WTC11 (cell line): ENCODE measurements around the gene DNAH1. TPM values are rescaled to one million over a fixed set of nuclear protein-coding genes. Genes with fewer than 3 reads are reported as not detected.

Experiments used
- ATAC-seq: fragments of 200-7000 bp; cut with Tn5 transposase; 2 replicates; pipeline ENCODE4 v1.10.0; 2021; ENCODE audit warnings: mild to moderate bottlenecking, moderate library complexity
- CTCF ChIA-PET: fragments of 300-600 bp; sonication (Branson Sonifier 250); formaldehyde crosslinking; loops from one replicate; lab custom pipeline; 2021; ENCODE audit warnings: antibody characterized with exemption; lab: Charles Lee
- POLR2A ChIA-PET: fragments of 350-600 bp; sonication (Branson Sonifier 250); formaldehyde crosslinking; loops from one replicate; lab custom pipeline; 2021; ENCODE audit warnings: antibody characterized with exemption; lab: Charles Lee
- DNase-seq: peaks from one replicate; pipeline ENCODE4 v3.0.0; 2021; ENCODE audit warnings: low spot score
- H3K27ac Mint-ChIP-seq: 2 replicates; pipeline ENCODE4 v1.8.0; 2021; ENCODE audit warnings: mixed read lengths
- H3K27me3 Mint-ChIP-seq: 2 replicates; pipeline ENCODE4 v1.8.0; 2021; ENCODE audit warnings: low read depth, mild to moderate bottlenecking, moderate library complexity, mixed read lengths
- H3K36me3 Mint-ChIP-seq: 2 replicates; pipeline ENCODE4 v1.8.0; 2021; ENCODE audit warnings: mixed read lengths
- H3K4me1 Mint-ChIP-seq: 2 replicates; pipeline ENCODE4 v1.8.0; 2022; ENCODE audit warnings: mixed read lengths
- H3K4me3 Mint-ChIP-seq: 2 replicates; pipeline ENCODE4 v1.8.0; 2021; ENCODE audit warnings: mild to moderate bottlenecking, moderate library complexity, mixed read lengths
- H3K9me3 Mint-ChIP-seq: 2 replicates; pipeline ENCODE4 v1.8.0; 2021; ENCODE audit warnings: mixed read lengths
- HMGA2 ChIP-seq: fragments of 250-450 bp; sonication (Bioruptor Pico); IDR thresholded peaks from 2 replicates; pipeline ENCODE4 v1.4.0; 2021; ENCODE audit warnings: mild to moderate bottlenecking, moderate library complexity
- JAZF1 ChIP-seq: fragments of 250-450 bp; sonication (Bioruptor Pico); IDR thresholded peaks from 2 replicates; pipeline ENCODE4 v1.9.0; 2021; ENCODE audit warnings: moderate library complexity, mild to moderate bottlenecking, inconsistent platforms
- MXD4 ChIP-seq: fragments of 250-450 bp; sonication (Bioruptor Pico); IDR thresholded peaks from 2 replicates; pipeline ENCODE4 v1.8.0; 2021; ENCODE audit warnings: mild to moderate bottlenecking, moderate library complexity, borderline replicate concordance
- ZNF121 ChIP-seq: sonication (generic); formaldehyde crosslinking; IDR thresholded peaks from 2 replicates; pipeline ENCODE4 v1.8.0; 2023; ENCODE audit warnings: missing genetic modification reagents
- ZNF416 ChIP-seq: fragments of 250-450 bp; sonication (Bioruptor Pico); IDR thresholded peaks from 2 replicates; pipeline ENCODE4 v1.9.0; 2021; ENCODE audit warnings: mild to moderate bottlenecking, inconsistent platforms
- total RNA-seq: library from RNA; stranded (reverse); gene quantifications from 3 replicates; pipeline ENCODE4 v1.2.3, GENCODE V29; 2021
- TF ChIP-seq, protein P1 (sequence below): fragments of 250-450 bp; sonication (Bioruptor Pico); IDR thresholded peaks from 2 replicates; pipeline ENCODE4 v1.9.0; 2021; ENCODE audit warnings: mild to moderate bottlenecking
- TF ChIP-seq, protein P2 (sequence below): fragments of 250-450 bp; sonication (Bioruptor Pico); IDR thresholded peaks from 2 replicates; pipeline ENCODE4 v1.8.0; 2021; ENCODE audit warnings: mild to moderate bottlenecking
- TF ChIP-seq, protein P3 (sequence below): sonication (generic); formaldehyde crosslinking; IDR thresholded peaks from 2 replicates; pipeline ENCODE4 v1.8.0; 2023; ENCODE audit warnings: mild to moderate bottlenecking, missing genetic modification reagents
- TF ChIP-seq, protein P4 (sequence below): sonication (generic); formaldehyde crosslinking; IDR thresholded peaks from 2 replicates; pipeline ENCODE4 v1.8.1; 2023; ENCODE audit warnings: mild to moderate bottlenecking, missing genetic modification reagents
- TF ChIP-seq, protein P5 (sequence below): sonication (generic); formaldehyde crosslinking; IDR thresholded peaks from 2 replicates; pipeline ENCODE4 v1.8.0; 2023; ENCODE audit warnings: missing genetic modification reagents
- TF ChIP-seq, protein P6 (sequence below): sonication (generic); formaldehyde crosslinking; IDR thresholded peaks from 2 replicates; pipeline ENCODE4 v1.8.1; 2022; ENCODE audit warnings: low read depth, missing genetic modification reagents, borderline replicate concordance
- TF ChIP-seq, protein P7 (sequence below): fragments of 250-450 bp; sonication (Bioruptor Pico); IDR thresholded peaks from 2 replicates; pipeline ENCODE4 v1.9.0; 2021; ENCODE audit warnings: mild to moderate bottlenecking, borderline replicate concordance
- TF ChIP-seq, protein P8 (sequence below): fragments of 250-450 bp; sonication (Bioruptor Pico); IDR thresholded peaks from 2 replicates; pipeline ENCODE4 v2.1.2; 2022; ENCODE audit warnings: mild to moderate bottlenecking, moderate library complexity
- TF ChIP-seq, protein P9 (sequence below): sonication (generic); formaldehyde crosslinking; IDR thresholded peaks from 2 replicates; pipeline ENCODE4 v1.8.0; 2022; ENCODE audit warnings: mild to moderate bottlenecking, missing genetic modification reagents
- TF ChIP-seq, protein P10 (sequence below): sonication (generic); formaldehyde crosslinking; IDR thresholded peaks from 2 replicates; pipeline ENCODE4 v1.8.1; 2023; ENCODE audit warnings: mild to moderate bottlenecking, missing genetic modification reagents, borderline replicate concordance

DNAH1 gene
- total RNA-seq, 1 experiment from 2014 or later, result 1.5 TPM

DNA sequence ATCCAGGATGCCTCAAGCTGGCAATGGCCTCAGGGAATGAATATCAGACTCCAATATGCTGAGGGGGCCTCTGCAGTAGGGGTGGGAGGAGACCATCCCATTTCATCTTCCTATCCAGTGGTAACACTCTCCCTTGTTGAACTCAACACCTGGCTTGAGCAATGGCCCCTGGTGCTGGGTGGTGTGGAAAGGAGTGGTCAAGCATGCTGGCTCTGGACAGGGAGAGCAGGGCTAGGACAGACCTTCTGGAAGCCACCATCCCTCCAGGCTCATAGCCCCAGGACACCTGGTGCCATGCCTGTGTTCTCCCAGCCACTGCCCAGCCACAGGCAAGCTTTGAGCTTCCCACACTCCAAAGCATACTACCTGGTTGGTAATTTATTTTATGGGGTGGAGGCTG, 9.6 kb downstream of the DNAH1 start:
- DNase-seq (no peak), ATAC-seq (no peak)
- ChIA-PET CTCF (no interaction called here), POLR2A (no interaction called here)
- H3K27me3 Mint-ChIP-seq, result no peaks in the 10 kb centered on the region
- no peaks in the 10 kb centered on the region for H3K36me3 Mint-ChIP-seq
- no peaks in the 10 kb centered on the region for H3K9me3 Mint-ChIP-seq
- H3K4me3 Mint-ChIP-seq, result no peak overlapping the region
- H3K27ac Mint-ChIP-seq, result no peak overlapping the region
- no peaks in the 10 kb centered on the region for H3K4me1 Mint-ChIP-seq
- TF ChIP-seq, protein P1, sequence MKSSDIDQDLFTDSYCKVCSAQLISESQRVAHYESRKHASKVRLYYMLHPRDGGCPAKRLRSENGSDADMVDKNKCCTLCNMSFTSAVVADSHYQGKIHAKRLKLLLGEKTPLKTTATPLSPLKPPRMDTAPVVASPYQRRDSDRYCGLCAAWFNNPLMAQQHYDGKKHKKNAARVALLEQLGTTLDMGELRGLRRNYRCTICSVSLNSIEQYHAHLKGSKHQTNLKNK (CRISPR knock-in tag), result no peak
- TF ChIP-seq, protein P2, sequence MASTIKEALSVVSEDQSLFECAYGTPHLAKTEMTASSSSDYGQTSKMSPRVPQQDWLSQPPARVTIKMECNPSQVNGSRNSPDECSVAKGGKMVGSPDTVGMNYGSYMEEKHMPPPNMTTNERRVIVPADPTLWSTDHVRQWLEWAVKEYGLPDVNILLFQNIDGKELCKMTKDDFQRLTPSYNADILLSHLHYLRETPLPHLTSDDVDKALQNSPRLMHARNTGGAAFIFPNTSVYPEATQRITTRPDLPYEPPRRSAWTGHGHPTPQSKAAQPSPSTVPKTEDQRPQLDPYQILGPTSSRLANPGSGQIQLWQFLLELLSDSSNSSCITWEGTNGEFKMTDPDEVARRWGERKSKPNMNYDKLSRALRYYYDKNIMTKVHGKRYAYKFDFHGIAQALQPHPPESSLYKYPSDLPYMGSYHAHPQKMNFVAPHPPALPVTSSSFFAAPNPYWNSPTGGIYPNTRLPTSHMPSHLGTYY (CRISPR knock-in tag), result no peak
- TF ChIP-seq, protein P3, sequence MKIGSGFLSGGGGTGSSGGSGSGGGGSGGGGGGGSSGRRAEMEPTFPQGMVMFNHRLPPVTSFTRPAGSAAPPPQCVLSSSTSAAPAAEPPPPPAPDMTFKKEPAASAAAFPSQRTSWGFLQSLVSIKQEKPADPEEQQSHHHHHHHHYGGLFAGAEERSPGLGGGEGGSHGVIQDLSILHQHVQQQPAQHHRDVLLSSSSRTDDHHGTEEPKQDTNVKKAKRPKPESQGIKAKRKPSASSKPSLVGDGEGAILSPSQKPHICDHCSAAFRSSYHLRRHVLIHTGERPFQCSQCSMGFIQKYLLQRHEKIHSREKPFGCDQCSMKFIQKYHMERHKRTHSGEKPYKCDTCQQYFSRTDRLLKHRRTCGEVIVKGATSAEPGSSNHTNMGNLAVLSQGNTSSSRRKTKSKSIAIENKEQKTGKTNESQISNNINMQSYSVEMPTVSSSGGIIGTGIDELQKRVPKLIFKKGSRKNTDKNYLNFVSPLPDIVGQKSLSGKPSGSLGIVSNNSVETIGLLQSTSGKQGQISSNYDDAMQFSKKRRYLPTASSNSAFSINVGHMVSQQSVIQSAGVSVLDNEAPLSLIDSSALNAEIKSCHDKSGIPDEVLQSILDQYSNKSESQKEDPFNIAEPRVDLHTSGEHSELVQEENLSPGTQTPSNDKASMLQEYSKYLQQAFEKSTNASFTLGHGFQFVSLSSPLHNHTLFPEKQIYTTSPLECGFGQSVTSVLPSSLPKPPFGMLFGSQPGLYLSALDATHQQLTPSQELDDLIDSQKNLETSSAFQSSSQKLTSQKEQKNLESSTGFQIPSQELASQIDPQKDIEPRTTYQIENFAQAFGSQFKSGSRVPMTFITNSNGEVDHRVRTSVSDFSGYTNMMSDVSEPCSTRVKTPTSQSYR (CRISPR knock-in tag), result no peak
- no peak for TF ChIP-seq ZNF416 (CRISPR knock-in tag)
- TF ChIP-seq, protein P4, sequence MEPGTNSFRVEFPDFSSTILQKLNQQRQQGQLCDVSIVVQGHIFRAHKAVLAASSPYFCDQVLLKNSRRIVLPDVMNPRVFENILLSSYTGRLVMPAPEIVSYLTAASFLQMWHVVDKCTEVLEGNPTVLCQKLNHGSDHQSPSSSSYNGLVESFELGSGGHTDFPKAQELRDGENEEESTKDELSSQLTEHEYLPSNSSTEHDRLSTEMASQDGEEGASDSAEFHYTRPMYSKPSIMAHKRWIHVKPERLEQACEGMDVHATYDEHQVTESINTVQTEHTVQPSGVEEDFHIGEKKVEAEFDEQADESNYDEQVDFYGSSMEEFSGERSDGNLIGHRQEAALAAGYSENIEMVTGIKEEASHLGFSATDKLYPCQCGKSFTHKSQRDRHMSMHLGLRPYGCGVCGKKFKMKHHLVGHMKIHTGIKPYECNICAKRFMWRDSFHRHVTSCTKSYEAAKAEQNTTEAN (CRISPR knock-in tag), result no peak
- TF ChIP-seq, protein P5, sequence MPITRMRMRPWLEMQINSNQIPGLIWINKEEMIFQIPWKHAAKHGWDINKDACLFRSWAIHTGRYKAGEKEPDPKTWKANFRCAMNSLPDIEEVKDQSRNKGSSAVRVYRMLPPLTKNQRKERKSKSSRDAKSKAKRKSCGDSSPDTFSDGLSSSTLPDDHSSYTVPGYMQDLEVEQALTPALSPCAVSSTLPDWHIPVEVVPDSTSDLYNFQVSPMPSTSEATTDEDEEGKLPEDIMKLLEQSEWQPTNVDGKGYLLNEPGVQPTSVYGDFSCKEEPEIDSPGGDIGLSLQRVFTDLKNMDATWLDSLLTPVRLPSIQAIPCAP (CRISPR knock-in tag), result no peak
- TF ChIP-seq, protein P6, sequence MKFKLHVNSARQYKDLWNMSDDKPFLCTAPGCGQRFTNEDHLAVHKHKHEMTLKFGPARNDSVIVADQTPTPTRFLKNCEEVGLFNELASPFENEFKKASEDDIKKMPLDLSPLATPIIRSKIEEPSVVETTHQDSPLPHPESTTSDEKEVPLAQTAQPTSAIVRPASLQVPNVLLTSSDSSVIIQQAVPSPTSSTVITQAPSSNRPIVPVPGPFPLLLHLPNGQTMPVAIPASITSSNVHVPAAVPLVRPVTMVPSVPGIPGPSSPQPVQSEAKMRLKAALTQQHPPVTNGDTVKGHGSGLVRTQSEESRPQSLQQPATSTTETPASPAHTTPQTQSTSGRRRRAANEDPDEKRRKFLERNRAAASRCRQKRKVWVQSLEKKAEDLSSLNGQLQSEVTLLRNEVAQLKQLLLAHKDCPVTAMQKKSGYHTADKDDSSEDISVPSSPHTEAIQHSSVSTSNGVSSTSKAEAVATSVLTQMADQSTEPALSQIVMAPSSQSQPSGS, result no peak
- TF ChIP-seq, protein P7, sequence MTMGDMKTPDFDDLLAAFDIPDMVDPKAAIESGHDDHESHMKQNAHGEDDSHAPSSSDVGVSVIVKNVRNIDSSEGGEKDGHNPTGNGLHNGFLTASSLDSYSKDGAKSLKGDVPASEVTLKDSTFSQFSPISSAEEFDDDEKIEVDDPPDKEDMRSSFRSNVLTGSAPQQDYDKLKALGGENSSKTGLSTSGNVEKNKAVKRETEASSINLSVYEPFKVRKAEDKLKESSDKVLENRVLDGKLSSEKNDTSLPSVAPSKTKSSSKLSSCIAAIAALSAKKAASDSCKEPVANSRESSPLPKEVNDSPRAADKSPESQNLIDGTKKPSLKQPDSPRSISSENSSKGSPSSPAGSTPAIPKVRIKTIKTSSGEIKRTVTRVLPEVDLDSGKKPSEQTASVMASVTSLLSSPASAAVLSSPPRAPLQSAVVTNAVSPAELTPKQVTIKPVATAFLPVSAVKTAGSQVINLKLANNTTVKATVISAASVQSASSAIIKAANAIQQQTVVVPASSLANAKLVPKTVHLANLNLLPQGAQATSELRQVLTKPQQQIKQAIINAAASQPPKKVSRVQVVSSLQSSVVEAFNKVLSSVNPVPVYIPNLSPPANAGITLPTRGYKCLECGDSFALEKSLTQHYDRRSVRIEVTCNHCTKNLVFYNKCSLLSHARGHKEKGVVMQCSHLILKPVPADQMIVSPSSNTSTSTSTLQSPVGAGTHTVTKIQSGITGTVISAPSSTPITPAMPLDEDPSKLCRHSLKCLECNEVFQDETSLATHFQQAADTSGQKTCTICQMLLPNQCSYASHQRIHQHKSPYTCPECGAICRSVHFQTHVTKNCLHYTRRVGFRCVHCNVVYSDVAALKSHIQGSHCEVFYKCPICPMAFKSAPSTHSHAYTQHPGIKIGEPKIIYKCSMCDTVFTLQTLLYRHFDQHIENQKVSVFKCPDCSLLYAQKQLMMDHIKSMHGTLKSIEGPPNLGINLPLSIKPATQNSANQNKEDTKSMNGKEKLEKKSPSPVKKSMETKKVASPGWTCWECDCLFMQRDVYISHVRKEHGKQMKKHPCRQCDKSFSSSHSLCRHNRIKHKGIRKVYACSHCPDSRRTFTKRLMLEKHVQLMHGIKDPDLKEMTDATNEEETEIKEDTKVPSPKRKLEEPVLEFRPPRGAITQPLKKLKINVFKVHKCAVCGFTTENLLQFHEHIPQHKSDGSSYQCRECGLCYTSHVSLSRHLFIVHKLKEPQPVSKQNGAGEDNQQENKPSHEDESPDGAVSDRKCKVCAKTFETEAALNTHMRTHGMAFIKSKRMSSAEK (CRISPR knock-in tag), result no peak

DNA sequence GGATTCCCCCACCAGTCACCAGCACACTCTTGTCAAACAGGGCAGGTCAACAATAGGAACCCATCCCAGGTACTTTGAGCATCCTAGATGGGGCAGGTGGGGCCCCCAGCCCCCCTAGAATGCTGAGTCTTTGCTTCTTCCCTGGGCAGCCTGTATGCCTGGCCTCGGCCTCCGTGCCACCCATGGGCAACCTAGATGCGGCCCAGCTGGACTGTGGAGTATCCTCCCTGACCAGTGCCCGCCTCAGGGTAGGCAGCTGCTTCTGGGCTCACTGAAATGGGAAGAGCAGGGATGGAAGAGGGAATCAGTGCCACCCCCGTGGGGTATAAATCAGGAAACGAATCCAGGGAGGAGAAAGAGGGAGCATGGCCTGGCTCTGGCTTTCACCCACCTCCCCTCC, 10.9 kb downstream of the DNAH1 start:
- no peak overlapping the region for H3K27ac Mint-ChIP-seq
- ATAC-seq (no peak), DNase-seq (no peak)
- H3K4me3 Mint-ChIP-seq, result no peak overlapping the region
- no peaks in the 10 kb centered on the region for H3K27me3 Mint-ChIP-seq
- H3K9me3 Mint-ChIP-seq, result no peaks in the 10 kb centered on the region
- CTCF ChIA-PET, result interaction anchor here (1.1 to 1.3 kb wide), 2 partner anchors 62 to 107 kb away, joined by 4 read pairs; no protein-coding TSS in a partner anchor
- no peaks in the 10 kb centered on the region for H3K4me1 Mint-ChIP-seq
- POLR2A ChIA-PET, result no interaction called here
- no peaks in the 10 kb centered on the region for H3K36me3 Mint-ChIP-seq
- TF ChIP-seq, protein P8, sequence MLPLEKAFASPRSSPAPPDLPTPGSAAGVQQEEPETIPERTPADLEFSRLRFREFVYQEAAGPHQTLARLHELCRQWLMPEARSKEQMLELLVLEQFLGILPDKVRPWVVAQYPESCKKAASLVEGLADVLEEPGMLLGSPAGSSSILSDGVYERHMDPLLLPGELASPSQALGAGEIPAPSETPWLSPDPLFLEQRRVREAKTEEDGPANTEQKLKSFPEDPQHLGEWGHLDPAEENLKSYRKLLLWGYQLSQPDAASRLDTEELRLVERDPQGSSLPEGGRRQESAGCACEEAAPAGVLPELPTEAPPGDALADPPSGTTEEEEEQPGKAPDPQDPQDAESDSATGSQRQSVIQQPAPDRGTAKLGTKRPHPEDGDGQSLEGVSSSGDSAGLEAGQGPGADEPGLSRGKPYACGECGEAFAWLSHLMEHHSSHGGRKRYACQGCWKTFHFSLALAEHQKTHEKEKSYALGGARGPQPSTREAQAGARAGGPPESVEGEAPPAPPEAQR (CRISPR knock-in tag), result no peak
- TF ChIP-seq, protein P9, sequence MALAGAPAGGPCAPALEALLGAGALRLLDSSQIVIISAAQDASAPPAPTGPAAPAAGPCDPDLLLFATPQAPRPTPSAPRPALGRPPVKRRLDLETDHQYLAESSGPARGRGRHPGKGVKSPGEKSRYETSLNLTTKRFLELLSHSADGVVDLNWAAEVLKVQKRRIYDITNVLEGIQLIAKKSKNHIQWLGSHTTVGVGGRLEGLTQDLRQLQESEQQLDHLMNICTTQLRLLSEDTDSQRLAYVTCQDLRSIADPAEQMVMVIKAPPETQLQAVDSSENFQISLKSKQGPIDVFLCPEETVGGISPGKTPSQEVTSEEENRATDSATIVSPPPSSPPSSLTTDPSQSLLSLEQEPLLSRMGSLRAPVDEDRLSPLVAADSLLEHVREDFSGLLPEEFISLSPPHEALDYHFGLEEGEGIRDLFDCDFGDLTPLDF (CRISPR knock-in tag), result no peak
- no peak for TF ChIP-seq MXD4
- no peak for TF ChIP-seq HMGA2
- no peak for TF ChIP-seq ZNF121 (CRISPR knock-in tag)
- TF ChIP-seq, protein P10, sequence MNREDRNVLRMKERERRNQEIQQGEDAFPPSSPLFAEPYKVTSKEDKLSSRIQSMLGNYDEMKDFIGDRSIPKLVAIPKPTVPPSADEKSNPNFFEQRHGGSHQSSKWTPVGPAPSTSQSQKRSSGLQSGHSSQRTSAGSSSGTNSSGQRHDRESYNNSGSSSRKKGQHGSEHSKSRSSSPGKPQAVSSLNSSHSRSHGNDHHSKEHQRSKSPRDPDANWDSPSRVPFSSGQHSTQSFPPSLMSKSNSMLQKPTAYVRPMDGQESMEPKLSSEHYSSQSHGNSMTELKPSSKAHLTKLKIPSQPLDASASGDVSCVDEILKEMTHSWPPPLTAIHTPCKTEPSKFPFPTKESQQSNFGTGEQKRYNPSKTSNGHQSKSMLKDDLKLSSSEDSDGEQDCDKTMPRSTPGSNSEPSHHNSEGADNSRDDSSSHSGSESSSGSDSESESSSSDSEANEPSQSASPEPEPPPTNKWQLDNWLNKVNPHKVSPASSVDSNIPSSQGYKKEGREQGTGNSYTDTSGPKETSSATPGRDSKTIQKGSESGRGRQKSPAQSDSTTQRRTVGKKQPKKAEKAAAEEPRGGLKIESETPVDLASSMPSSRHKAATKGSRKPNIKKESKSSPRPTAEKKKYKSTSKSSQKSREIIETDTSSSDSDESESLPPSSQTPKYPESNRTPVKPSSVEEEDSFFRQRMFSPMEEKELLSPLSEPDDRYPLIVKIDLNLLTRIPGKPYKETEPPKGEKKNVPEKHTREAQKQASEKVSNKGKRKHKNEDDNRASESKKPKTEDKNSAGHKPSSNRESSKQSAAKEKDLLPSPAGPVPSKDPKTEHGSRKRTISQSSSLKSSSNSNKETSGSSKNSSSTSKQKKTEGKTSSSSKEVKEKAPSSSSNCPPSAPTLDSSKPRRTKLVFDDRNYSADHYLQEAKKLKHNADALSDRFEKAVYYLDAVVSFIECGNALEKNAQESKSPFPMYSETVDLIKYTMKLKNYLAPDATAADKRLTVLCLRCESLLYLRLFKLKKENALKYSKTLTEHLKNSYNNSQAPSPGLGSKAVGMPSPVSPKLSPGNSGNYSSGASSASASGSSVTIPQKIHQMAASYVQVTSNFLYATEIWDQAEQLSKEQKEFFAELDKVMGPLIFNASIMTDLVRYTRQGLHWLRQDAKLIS, result no peak
- no peak for TF ChIP-seq JAZF1 (CRISPR knock-in tag)
- no peak for TF ChIP-seq ZNF416 (CRISPR knock-in tag)
